PC-3 (cell line): Measurements from ENCODE around the gene MRPL48.

Source experiments
- CTCF ChIP-seq: fragments of 300-600 bp; sonication (generic); conservative IDR thresholded peaks from 2 replicates; pipeline ENCODE4 v1.5.1; 2017; ENCODE audit warnings: antibody characterized with exemption, low read depth, mild to moderate bottlenecking, low read length
- EZH2 ChIP-seq: fragments of 300-600 bp; sonication (generic); IDR thresholded peaks from one replicate; pipeline ENCODE4 v1.6.1; 2017; ENCODE audit warnings: antibody characterized with exemption, mild to moderate bottlenecking, low read length; ENCODE audit not compliant: unreplicated experiment

- TF ChIP-seq EZH2 (no peak), CTCF (no peak)
Measured at GRCh38 chr11:73889536-73889935, 101.9 kb downstream of the MRPL48 start.
